SH-SY5Y (cell line): ENCODE results near the gene SORCS1.

ENCODE experiments used
- GATA2 ChIP-seq: IDR thresholded peaks from 2 replicates; pipeline ENCODE4 v1.6.1; 2011; ENCODE audit warnings: mild to moderate bottlenecking, low read depth, low read length
- GATA3 ChIP-seq: IDR thresholded peaks from 2 replicates; pipeline ENCODE4 v1.6.1; 2011; ENCODE audit warnings: low read depth, mild to moderate bottlenecking, low read length, moderate library complexity

DNA sequence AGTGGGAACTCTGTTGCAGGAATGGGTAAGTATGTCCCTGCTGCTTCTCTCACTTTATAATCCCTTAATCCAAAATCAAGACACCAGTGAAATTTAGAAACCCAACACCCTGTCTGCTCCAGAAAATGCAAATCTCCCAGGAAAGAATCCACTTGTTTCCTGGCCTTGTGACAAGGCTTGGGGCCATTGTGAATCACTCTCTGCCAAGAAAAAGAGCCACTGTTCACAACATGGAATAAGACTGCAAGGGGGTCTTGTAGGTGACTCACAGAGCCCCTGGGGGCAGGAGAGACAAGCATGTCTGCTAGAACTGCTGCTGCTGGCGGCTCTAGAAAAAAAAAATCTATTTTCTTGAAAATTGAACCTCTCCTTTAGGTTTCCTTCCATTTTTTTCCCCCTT lies 191.2 kb downstream of the SORCS1 start:
- TF ChIP-seq GATA2 (no peak), GATA3 (no peak)
